GM06990 (cell line): ENCODE results near the gene GLG1.

ENCODE experiments used
- DNase-seq: peaks from one replicate; pipeline ENCODE4 v3.0.0-alpha.2; 2011; ENCODE audit not compliant: insufficient read length; ENCODE audit errors: extremely low read depth
- H3K27me3 ChIP-seq: replicated peaks from 2 replicates; pipeline ENCODE4 v1.6.0; 2011; ENCODE audit warnings: low read length; ENCODE audit not compliant: control insufficient read depth, insufficient read depth
- H3K36me3 ChIP-seq: 2 replicates; pipeline ENCODE4 v1.5.1; 2011; ENCODE audit warnings: low read length; ENCODE audit not compliant: control insufficient read depth, insufficient read depth
- H3K4me3 ChIP-seq: replicated peaks from 2 replicates; pipeline ENCODE4 v1.5.1; 2011; ENCODE audit warnings: low read depth, mild to moderate bottlenecking, control low read depth, low read length
- CTCF ChIP-seq: IDR thresholded peaks from 2 replicates; pipeline ENCODE4 v1.5.1; 2011; ENCODE audit warnings: low read length, control low read depth, mild to moderate bottlenecking, inconsistent platforms; ENCODE audit not compliant: insufficient read depth, poor library complexity, severe bottlenecking

Gene GLG1

GRCh38 chr16:74583926-74584666, 22.8 kb downstream of the GLG1 start:
- no peak for TF ChIP-seq CTCF
- H3K4me3 ChIP-seq: no peak overlapping the region
- no peak for DNase-seq

GRCh38 chr16:74582970-74583369, 23.9 kb downstream of the GLG1 start:
- no peak for TF ChIP-seq CTCF
- Histone ChIP-seq H3K36me3 (no peaks in the 10 kb centered on the region), H3K4me3 (no peak overlapping the region), H3K27me3 (no peaks in the 10 kb centered on the region)
- DNase-seq: no peak

More at GRCh38 chr16:74583926-74584666, 22.8 kb downstream of the GLG1 start:
- Histone ChIP-seq H3K36me3 (no peaks in the 10 kb centered on the region), H3K27me3 (no peaks in the 10 kb centered on the region)

- no peaks in the 10 kb centered on the region for H3K27me3 ChIP-seq
- no peak for TF ChIP-seq CTCF
- no peak overlapping the region for H3K4me3 ChIP-seq
- DNase-seq: no peak
- H3K36me3 ChIP-seq: no peaks in the 10 kb centered on the region
Measured at GRCh38 chr16:74580833-74581232, 26.1 kb downstream of the GLG1 start.

- no peak for DNase-seq
- no peak overlapping the region for H3K4me3 ChIP-seq
- H3K36me3 ChIP-seq: no peaks in the 10 kb centered on the region
- H3K27me3 ChIP-seq: no peaks in the 10 kb centered on the region
- TF ChIP-seq CTCF: no peak
Measured at GRCh38 chr16:74578838-74579237, 28.1 kb downstream of the GLG1 start.

- H3K4me3 ChIP-seq: no peak overlapping the region
- no peak for TF ChIP-seq CTCF
- no peaks in the 10 kb centered on the region for H3K36me3 ChIP-seq
- DNase-seq: no peak
- no peaks in the 10 kb centered on the region for H3K27me3 ChIP-seq
Measured at GRCh38 chr16:74578433-74578832, 28.5 kb downstream of the GLG1 start.
